Measurements from ENCODE around the gene VASH1. TPM values are rescaled to one million over a fixed set of nuclear protein-coding genes. Genes with fewer than 3 reads are reported as not detected.

Gene VASH1
- total and polyA plus RNA-seq, 2 donors (not counting 3 experiments of a cell fraction or from before 2014, with no cell fraction given) = 39.8 to 168 TPM

- ChIA-PET POLR2A (no interaction called here), CTCF (interaction anchor here (1.6 to 15.4 kb wide), 3 partner anchors 11 to 68 kb away, joined by 4 to 557 read pairs (median 7); no protein-coding TSS in a partner anchor)
- Histone ChIP-seq H3K9ac (replicated peaks; ENCODE audit: extremely low read depth, insufficient read depth, low read length) (no peak overlapping the region), H3K27me3 (ENCODE audit: control insufficient read depth in 2 of 2, insufficient read depth in 2 of 2, low read length in 2 of 2) (no peaks in the 10 kb centered on the region), H4K20me1 (replicated peaks; ENCODE audit: control insufficient read depth, extremely low read depth, insufficient read depth, low read length) (no peaks in the 10 kb centered on the region), H2AFZ (ENCODE audit: low read depth, low read length) (no peak overlapping the region), H3K79me2 (ENCODE audit: control insufficient read depth, insufficient read depth, low read length) (no peaks in the 10 kb centered on the region), H3K36me3 (ENCODE audit: control insufficient read depth in 2 of 2, extremely low read depth in 1 of 2, insufficient read depth in 2 of 2, low read length in 2 of 2) (peaks cover 2 to 36% of the 10 kb centered on the region in 2 experiments), H3K4me1 (ENCODE audit: control insufficient read depth, extremely low read depth, insufficient read depth, low read length) (no peaks in the 10 kb centered on the region), H3K4me2 (ENCODE audit: insufficient read depth, low read length) (no peak overlapping the region), H3K9me1 (replicated peaks; ENCODE audit: control insufficient read depth, extremely low read depth, insufficient read depth, low read length) (no peaks in the 10 kb centered on the region), H3K27ac (ENCODE audit: insufficient read depth, low read depth, low read length) (no peak overlapping the region), H3K9me3 (replicated peaks; ENCODE audit: control insufficient read depth, insufficient read depth, low read length) (no peaks in the 10 kb centered on the region), H3K4me3 (replicated peaks in 1 of 3; ENCODE audit: insufficient read depth in 1 of 3, low read depth in 1 of 3, low read length in 3 of 3) (no peak overlapping the region)
- dilution Hi-C loops (cut with MboI; ENCODE audit: extremely low pct_ligation_motif_present, low sequenced_read_pairs) = no loop called here
- DNase-seq (ENCODE audit: low read depth, low spot score) (no peak), FAIRE-seq (no peak)
- no TSS peak for BruUV-seq (replicated peaks)
- TF ChIP-seq POLR2A (IDR thresholded peaks at IDR 0.05; ENCODE audit: low read depth, low read length) = no peak
- TF ChIP-seq POLR2AphosphoS5 (IDR thresholded peaks at IDR 0.05; ENCODE audit: insufficient read depth, low read depth, low read length) = peak; percentile 12
- intact Hi-C loops (cut with micrococcal nuclease) = no loop called here
Measured at GRCh38 chr14:76780875-76781647, 19.8 kb downstream of the VASH1 start.

GRCh38 chr14:76781648-76782051 is 20.4 kb downstream of the VASH1 start:
- H3K4me3 ChIP-seq (replicated peaks in 1 of 3; ENCODE audit: insufficient read depth in 1 of 3, low read depth in 1 of 3, low read length in 3 of 3) = no peak overlapping the region
- H3K27me3 ChIP-seq (ENCODE audit: control insufficient read depth in 2 of 2, insufficient read depth in 2 of 2, low read length in 2 of 2) = no peaks in the 10 kb centered on the region
- intact Hi-C loops (cut with micrococcal nuclease) = no loop called here
- ChIA-PET POLR2A (no interaction called here), CTCF (interaction anchor here (2.2 to 15.4 kb wide), 3 partner anchors 10 to 68 kb away, joined by 7 to 557 read pairs (median 64); no protein-coding TSS in a partner anchor)
- DNase-seq (ENCODE audit: low read depth, low spot score) (no peak), FAIRE-seq (no peak)
- no peaks in the 10 kb centered on the region for H4K20me1 ChIP-seq (replicated peaks; ENCODE audit: control insufficient read depth, extremely low read depth, insufficient read depth, low read length)
- H3K9me3 ChIP-seq (replicated peaks; ENCODE audit: control insufficient read depth, insufficient read depth, low read length) = no peaks in the 10 kb centered on the region
- no peak overlapping the region for H3K27ac ChIP-seq (ENCODE audit: insufficient read depth, low read depth, low read length)
- H3K9me1 ChIP-seq (replicated peaks; ENCODE audit: control insufficient read depth, extremely low read depth, insufficient read depth, low read length) = no peaks in the 10 kb centered on the region
- no peaks in the 10 kb centered on the region for H3K4me1 ChIP-seq (ENCODE audit: control insufficient read depth, extremely low read depth, insufficient read depth, low read length)
- TF ChIP-seq POLR2A (IDR thresholded peaks at IDR 0.05; ENCODE audit: low read depth, low read length) (no peak), POLR2AphosphoS5 (IDR thresholded peaks at IDR 0.05; ENCODE audit: insufficient read depth, low read depth, low read length) (peak; percentile 8), GATA2 (IDR thresholded peaks at IDR 0.05; ENCODE audit: insufficient read depth, insufficient read length, low read depth, low read length) (no peak), JUN (IDR thresholded peaks at IDR 0.05; ENCODE audit: borderline replicate concordance, insufficient read depth, insufficient read length, low read depth) (no peak)
- peaks cover 2 to 36% of the 10 kb centered on the region in 2 experiments for H3K36me3 ChIP-seq (ENCODE audit: control insufficient read depth in 2 of 2, extremely low read depth in 1 of 2, insufficient read depth in 2 of 2, low read length in 2 of 2)
- no peaks in the 10 kb centered on the region for H3K79me2 ChIP-seq (ENCODE audit: control insufficient read depth, insufficient read depth, low read length)
- no TSS peak for BruUV-seq (replicated peaks)
- H3K4me2 ChIP-seq (ENCODE audit: insufficient read depth, low read length) = no peak overlapping the region
- dilution Hi-C loops (cut with MboI; ENCODE audit: extremely low pct_ligation_motif_present, low sequenced_read_pairs) = no loop called here
- no peak overlapping the region for H2AFZ ChIP-seq (ENCODE audit: low read depth, low read length)
- no peak overlapping the region for H3K9ac ChIP-seq (replicated peaks; ENCODE audit: extremely low read depth, insufficient read depth, low read length)
